ENCODE results near the gene PGC. TPM values are rescaled to one million over a fixed set of nuclear protein-coding genes. Genes with fewer than 3 reads are reported as not detected.

The PGC gene
- total and polyA plus RNA-seq, 2 donors (not counting 1 experiment from before 2014, with no cell fraction given): not detected

- Histone ChIP-seq H3K36me3 (replicated peaks in 1 of 2; ENCODE audit: control extremely low read depth in 1 of 2, control insufficient read depth in 1 of 2, extremely low read depth in 1 of 2, insufficient read depth in 2 of 2, low read length in 1 of 2) (peaks cover 0 to 28% of the 10 kb centered on the region in 2 experiments), H3K9ac (ENCODE audit: low read length) (peak overlapping the region; percentile 96), H3K4me1 (ENCODE audit: control insufficient read depth in 2 of 2, insufficient read depth in 2 of 2, low read length in 2 of 2) (peaks cover 17 to 27% of the 10 kb centered on the region in 2 donors), H3K79me2 (ENCODE audit: control insufficient read depth, insufficient read depth, low read length) (peaks cover 24% of the 10 kb centered on the region), H3K27me3 (replicated peaks in 1 of 4; ENCODE audit: control extremely low read depth in 1 of 4, control insufficient read depth in 3 of 4, insufficient read depth in 4 of 4, low read length in 3 of 4) (no peaks in the 10 kb centered on the region), H3K9me3 (ENCODE audit: control extremely low read depth in 1 of 3, control insufficient read depth in 2 of 3, insufficient read depth in 1 of 3, low read length in 2 of 3) (no peaks in the 10 kb centered on the region), H3K4me3 (ENCODE audit: control extremely low read depth in 1 of 5, extremely low read depth in 1 of 5, insufficient read depth in 1 of 5, low read depth in 2 of 5, low read length in 4 of 5) (peak overlapping the region; percentile 85 to 98 (median 91)), H2AFZ (ENCODE audit: insufficient read depth, low read depth, low read length, poor library complexity, severe bottlenecking) (peak overlapping the region; percentile 93), H3K27ac (ENCODE audit: low read length in 2 of 2) (peak overlapping the region; percentile 75 to 95), H3K4me2 (replicated peaks; ENCODE audit: low read depth, low read length, poor library complexity, severe bottlenecking) (peak overlapping the region; percentile 96), H4K20me1 (ENCODE audit: control insufficient read depth, insufficient read depth, low read length, poor library complexity, severe bottlenecking) (peaks cover 17% of the 10 kb centered on the region)
- under 1% methylated on average over 58 of the region's 58 CpGs for WGBS (ENCODE audit: insufficient coverage)
- Mint-ChIP-seq H3K4me3 (peak overlapping the region; percentile 97), H3K9me3 (ENCODE audit: insufficient read depth) (no peaks in the 10 kb centered on the region), H3K27me3 (no peaks in the 10 kb centered on the region), H3K4me1 (peaks cover 32% of the 10 kb centered on the region), H3K27ac (peak overlapping the region; percentile 98)
- ChIA-PET CTCF (interaction anchor here (0.7 to 10.0 kb wide), 26 partner anchors 9 to 761 kb away, joined by 3 to 198 read pairs (median 4); partner anchors contain the start of genes BYSL, MED20, MRPS10 and TAF8), POLR2A (interaction anchor here (0.9 to 2.7 kb wide), 8 partner anchors 52 to 777 kb away, joined by 3 to 36 read pairs (median 6); partner anchors contain the start of genes BYSL, MED20, TAF8 and TFEB)
- peak; percentile 92 for DNase-seq
- TF ChIP-seq CTCF (IDR thresholded peaks at IDR 0.05) (peak; percentile 63), EZH2 (IDR thresholded peaks at IDR 0.05; ENCODE audit: borderline replicate concordance, insufficient read depth, low read depth, low read length, poor library complexity, severe bottlenecking) (no peak)
- peak; percentile 70 for ATAC-seq (ENCODE audit: low read depth)
- intact Hi-C loops (cut with micrococcal nuclease): loop anchor here (1.0 to 10.0 kb wide), 12 partner anchors 7 to 1092 kb away; partner anchors contain the start of genes BYSL, CCND3, FRS3 and MED20
Measured at GRCh38 chr6:41786451-41787218, 39.4 kb upstream of the PGC start.
